ENCODE data around the gene CTLA4. TPM values are rescaled to one million over a fixed set of nuclear protein-coding genes. Genes with fewer than 3 reads are reported as not detected.

Gene CTLA4
- polyA plus RNA-seq, 1 donor (not counting 4 experiments of a cell fraction or from before 2014, with no cell fraction given), result not detected

- no peaks in the 10 kb centered on the region for H3K36me3 ChIP-seq (ENCODE audit: control insufficient read depth in 2 of 2, extremely low read depth in 1 of 2, insufficient read depth in 2 of 2, low read length in 2 of 2)
- dilution Hi-C loops (cut with MboI; ENCODE audit: extremely low pct_ligation_motif_present, low sequenced_read_pairs), result no loop called here
- FAIRE-seq (no peak), DNase-seq (ENCODE audit: low read depth, low spot score) (no peak)
- H3K79me2 ChIP-seq (ENCODE audit: control insufficient read depth, insufficient read depth, low read length), result no peaks in the 10 kb centered on the region
- H4K20me1 ChIP-seq (ENCODE audit: control insufficient read depth, extremely low read depth, insufficient read depth, low read length), result no peaks in the 10 kb centered on the region
- H3K4me1 ChIP-seq (ENCODE audit: control insufficient read depth, extremely low read depth, insufficient read depth, low read length), result no peaks in the 10 kb centered on the region
- no peak overlapping the region for H3K27ac ChIP-seq (ENCODE audit: control insufficient read depth, insufficient read depth, low read length)
- no peak overlapping the region for H2AFZ ChIP-seq (ENCODE audit: control insufficient read depth, low read length)
- no peaks in the 10 kb centered on the region for H3K27me3 ChIP-seq (ENCODE audit: control insufficient read depth, extremely low read depth, insufficient read depth, low read length)
- no peak overlapping the region for H3K9ac ChIP-seq (ENCODE audit: control insufficient read depth, extremely low read depth, insufficient read depth, low read length)
- H3K4me3 ChIP-seq (ENCODE audit: control insufficient read depth in 2 of 3, extremely low read depth in 1 of 3, insufficient read depth in 2 of 3, low read depth in 1 of 3, low read length in 3 of 3), result no peak overlapping the region
- H3K9me3 ChIP-seq (ENCODE audit: control insufficient read depth, low read depth, low read length), result no peaks in the 10 kb centered on the region
- no peak for TF ChIP-seq EZH2 (IDR thresholded peaks at IDR 0.05; ENCODE audit: low read length)
- TF ChIP-seq CTCF (optimal IDR thresholded peaks at IDR 0.05 in 1 of 3, IDR thresholded peaks at IDR 0.05 in 1 of 3, conservative IDR thresholded peaks at IDR 0.05 in 1 of 3; ENCODE audit: extremely low read depth in 1 of 3, insufficient read depth in 2 of 3, low read length in 3 of 3), result peak; percentile 38 to 60 (median 55)
- H3K9me1 ChIP-seq (ENCODE audit: control insufficient read depth, extremely low read depth, insufficient read depth, low read length), result no peaks in the 10 kb centered on the region
- H3K4me2 ChIP-seq (ENCODE audit: control insufficient read depth, extremely low read depth, insufficient read depth, low read depth, low read length), result no peak overlapping the region
These were observed 41.8 kb downstream of the CTLA4 start for GRCh38 chr2:203909261-203909967.

- Histone ChIP-seq H3K9ac (ENCODE audit: control insufficient read depth, extremely low read depth, insufficient read depth, low read length) (no peak overlapping the region), H3K27me3 (ENCODE audit: control insufficient read depth, extremely low read depth, insufficient read depth, low read length) (no peaks in the 10 kb centered on the region), H3K4me2 (ENCODE audit: control insufficient read depth, extremely low read depth, insufficient read depth, low read depth, low read length) (no peak overlapping the region), H2AFZ (ENCODE audit: control insufficient read depth, low read length) (no peak overlapping the region), H3K9me1 (ENCODE audit: control insufficient read depth, extremely low read depth, insufficient read depth, low read length) (no peaks in the 10 kb centered on the region), H3K9me3 (ENCODE audit: control insufficient read depth, low read depth, low read length) (no peaks in the 10 kb centered on the region), H3K4me3 (ENCODE audit: control insufficient read depth in 2 of 3, extremely low read depth in 1 of 3, insufficient read depth in 2 of 3, low read depth in 1 of 3, low read length in 3 of 3) (no peak overlapping the region), H3K4me1 (ENCODE audit: control insufficient read depth, extremely low read depth, insufficient read depth, low read length) (no peaks in the 10 kb centered on the region), H3K36me3 (ENCODE audit: control insufficient read depth in 2 of 2, extremely low read depth in 1 of 2, insufficient read depth in 2 of 2, low read length in 2 of 2) (no peaks in the 10 kb centered on the region), H3K27ac (ENCODE audit: control insufficient read depth, insufficient read depth, low read length) (no peak overlapping the region), H3K79me2 (ENCODE audit: control insufficient read depth, insufficient read depth, low read length) (no peaks in the 10 kb centered on the region), H4K20me1 (ENCODE audit: control insufficient read depth, extremely low read depth, insufficient read depth, low read length) (no peaks in the 10 kb centered on the region)
- DNase-seq (ENCODE audit: low read depth, low spot score) (no peak), FAIRE-seq (no peak)
- TF ChIP-seq EZH2 (IDR thresholded peaks at IDR 0.05; ENCODE audit: low read length) (no peak), CTCF (optimal IDR thresholded peaks at IDR 0.05 in 1 of 3, IDR thresholded peaks at IDR 0.05 in 1 of 3, conservative IDR thresholded peaks at IDR 0.05 in 1 of 3; ENCODE audit: extremely low read depth in 1 of 3, insufficient read depth in 2 of 3, low read length in 3 of 3) (no peak)
- dilution Hi-C loops (cut with MboI; ENCODE audit: extremely low pct_ligation_motif_present, low sequenced_read_pairs), result no loop called here
These were observed 42.4 kb downstream of the CTLA4 start for GRCh38 chr2:203909974-203910373.

All from keratinocyte (primary cell).